ENCODE measurements around the gene KLF13. TPM values are rescaled to one million over a fixed set of nuclear protein-coding genes. Genes with fewer than 3 reads are reported as not detected.

KLF13 gene
- total RNA-seq, 1 experiment from 2014 or later = 75.6 TPM

DNA sequence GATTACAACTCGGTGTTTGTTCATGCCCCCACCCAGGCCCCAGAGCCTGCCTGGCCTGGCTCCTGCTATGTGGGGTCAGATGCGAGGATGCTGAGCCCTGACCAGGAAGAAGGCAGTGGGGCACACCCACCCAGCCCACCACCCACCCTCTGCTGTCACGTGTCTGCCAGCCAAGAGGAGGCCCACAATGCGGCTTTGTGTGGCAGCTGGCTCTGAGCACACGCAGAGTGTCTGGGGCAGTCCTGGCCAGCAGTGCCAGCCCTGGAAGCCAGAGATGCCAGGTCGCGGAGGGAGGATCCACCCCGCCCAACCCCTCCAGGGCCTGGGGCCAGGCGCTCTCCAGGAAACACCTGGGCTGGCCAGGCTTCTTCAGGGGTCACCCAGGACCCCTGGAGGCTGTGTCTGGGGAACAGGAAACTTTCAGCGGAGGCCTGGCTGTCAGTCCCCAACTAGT is 26.4 kb upstream of the KLF13 start:
- DNase-seq (ENCODE audit: low read depth) = no peak

- DNase-seq (ENCODE audit: low read depth) = no peak
Observed at GRCh38 chr15:31300981-31301672, 25.5 kb upstream of the KLF13 start.

- DNase-seq (ENCODE audit: low read depth) = no peak
Observed at GRCh38 chr15:31301673-31301990, 25.0 kb upstream of the KLF13 start.

DNA sequence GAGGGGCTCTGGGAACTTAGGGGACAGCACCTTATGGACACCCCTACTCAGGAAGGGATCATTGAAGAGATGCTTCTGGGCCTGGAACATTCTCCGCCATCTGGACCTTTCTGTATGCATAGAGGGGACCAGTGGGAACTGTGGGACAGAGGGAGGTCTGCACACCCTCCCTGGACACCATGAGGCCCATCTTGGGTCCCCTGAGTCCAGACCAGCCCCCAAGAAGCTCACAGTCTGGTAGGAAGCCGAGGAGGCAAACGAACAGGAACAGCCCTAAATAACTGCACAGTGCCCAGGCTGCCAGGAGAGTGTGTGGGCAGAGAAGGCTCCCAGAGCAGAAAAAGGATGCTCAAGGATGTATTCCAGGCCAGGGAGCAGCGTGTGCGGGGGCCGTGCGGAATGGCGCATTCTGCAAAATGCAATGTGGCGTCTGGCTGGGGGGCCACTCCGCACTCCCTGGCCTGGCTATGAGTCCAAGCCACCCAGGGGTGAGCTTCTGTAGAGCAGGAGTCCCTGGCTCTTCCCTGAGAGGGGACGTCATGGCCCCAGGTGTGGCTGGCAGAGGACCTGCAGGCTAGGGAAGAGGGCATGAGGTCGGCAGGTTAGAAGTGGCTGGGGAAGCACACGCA is 24.5 kb upstream of the KLF13 start:
- no peak for DNase-seq (ENCODE audit: low read depth)

DNA sequence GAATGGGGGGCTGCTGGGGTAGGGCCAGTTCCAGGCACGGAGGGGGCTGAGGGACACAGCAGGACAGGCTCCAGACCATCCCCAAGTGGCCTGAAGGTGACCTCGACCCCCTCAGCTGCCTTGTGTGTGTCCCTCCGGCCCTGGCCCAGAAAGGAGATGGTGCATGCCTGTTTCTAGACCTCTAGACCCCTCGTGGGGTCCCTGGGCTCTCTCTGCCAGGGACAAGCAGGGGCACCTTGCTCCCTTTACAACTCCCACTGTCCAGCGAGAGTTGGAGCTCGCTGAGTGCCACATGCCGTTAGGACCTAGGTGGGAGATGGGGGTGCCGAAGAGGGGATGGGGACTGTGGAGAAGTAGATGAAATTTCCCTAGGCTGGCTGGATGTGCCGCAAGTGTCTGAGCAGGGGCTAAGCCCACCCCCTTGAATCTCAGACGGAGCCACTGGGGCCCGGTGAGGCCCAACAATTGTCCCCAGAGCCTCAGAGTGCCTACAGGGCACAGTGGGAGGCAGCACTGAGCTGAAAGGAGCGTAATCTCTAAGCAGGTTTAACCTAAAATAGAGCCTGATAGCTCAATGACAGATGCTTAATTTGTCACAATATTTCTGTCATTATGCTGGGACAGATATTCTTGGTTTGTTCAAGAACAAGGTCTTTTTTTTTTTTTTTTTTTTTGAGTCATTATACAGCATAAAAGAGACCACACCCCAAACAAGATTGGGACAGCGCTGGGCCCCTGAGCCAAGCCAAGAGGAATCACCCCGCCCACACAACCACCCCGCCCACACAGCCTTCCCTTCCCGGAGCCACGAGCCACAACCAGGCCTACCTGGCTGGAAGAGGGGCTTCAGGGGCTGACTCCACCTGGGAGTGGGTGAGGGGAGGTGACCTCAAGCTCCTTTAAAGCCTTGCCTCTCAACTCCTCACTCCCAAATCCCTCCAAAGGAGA is 23.6 kb upstream of the KLF13 start:
- no peak for DNase-seq (ENCODE audit: low read depth)

DNA sequence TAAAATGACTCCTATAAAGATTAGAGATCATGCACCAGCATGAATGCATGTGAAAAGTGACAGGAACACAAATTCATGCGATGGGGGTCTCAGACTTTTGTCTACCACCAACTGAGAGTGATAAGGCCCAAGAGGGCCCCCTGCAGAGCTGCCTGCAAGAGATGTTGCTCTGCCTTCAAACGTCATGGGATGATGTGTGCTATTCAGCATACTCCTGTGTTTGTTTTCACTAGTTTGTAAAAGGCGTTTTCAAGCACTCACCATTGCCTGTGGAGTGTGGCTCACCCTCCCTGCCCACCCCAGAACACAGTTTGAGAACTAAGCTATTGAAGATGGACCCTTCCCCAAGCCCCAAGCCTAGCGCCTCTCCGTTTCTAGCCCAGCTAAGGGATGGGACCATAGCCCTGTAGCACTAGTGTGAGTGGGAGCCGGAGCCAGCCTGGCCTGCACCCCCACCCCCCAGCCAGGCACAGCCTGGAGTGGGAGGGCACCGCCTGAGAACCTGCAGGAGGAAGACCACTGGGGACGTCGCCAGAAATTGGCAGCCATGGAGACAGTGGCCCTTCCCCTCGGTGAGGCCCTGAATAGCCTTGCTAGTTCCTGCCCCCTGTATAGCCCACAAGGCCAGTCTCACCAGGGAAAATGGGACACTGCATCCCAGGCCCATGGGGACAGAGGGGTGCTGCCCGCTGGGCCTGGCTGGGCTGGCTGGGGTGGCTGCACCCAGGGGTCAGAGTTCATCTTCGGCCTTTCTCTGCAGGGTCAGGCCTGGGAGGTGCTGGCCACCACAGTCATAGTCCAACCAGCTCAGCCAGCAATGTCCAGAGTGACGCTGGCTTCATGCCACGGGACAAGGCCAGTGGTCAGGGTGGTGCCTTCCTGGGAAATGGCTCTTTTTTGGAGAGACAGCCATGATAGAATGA is 22.6 kb upstream of the KLF13 start:
- DNase-seq (ENCODE audit: low read depth) = no peak

DNA sequence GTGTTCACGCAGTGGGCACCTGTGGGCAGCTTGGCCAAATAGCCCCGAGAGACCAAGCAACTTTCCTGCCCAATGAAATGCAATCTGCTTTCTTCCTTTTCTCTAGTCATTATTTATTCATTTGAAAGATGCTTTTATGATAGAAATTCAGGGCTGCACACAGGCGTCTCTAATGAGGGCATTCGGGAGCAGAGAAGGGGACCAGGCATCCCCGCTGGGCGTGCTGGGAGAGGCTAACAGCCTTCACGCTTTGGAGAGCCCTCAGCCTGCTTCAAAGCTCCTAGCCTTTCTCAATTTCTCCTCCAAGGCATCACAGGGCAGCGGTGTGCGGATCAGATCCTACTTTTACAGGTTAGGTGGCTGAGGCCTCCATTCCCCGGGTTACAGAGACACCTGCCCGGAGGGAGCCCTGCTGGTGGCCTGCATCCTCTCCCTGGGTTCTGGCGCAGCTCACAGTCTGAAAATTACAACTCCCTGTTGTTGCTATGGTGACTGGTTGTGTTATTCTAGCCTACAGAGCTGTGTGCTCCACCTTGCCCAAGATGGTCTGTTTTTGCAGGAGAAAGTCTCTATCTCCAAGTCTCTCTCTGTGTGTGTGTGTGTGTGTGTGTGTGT is 21.8 kb upstream of the KLF13 start:
- peak; percentile 17 for DNase-seq (ENCODE audit: low read depth)

GRCh38 chr15:31305375-31305774 is 21.3 kb upstream of the KLF13 start:
- DNase-seq (ENCODE audit: low read depth) = no peak

- no peak for DNase-seq (ENCODE audit: low read depth)
Observed at GRCh38 chr15:31305796-31306425, 20.7 kb upstream of the KLF13 start.

DNA sequence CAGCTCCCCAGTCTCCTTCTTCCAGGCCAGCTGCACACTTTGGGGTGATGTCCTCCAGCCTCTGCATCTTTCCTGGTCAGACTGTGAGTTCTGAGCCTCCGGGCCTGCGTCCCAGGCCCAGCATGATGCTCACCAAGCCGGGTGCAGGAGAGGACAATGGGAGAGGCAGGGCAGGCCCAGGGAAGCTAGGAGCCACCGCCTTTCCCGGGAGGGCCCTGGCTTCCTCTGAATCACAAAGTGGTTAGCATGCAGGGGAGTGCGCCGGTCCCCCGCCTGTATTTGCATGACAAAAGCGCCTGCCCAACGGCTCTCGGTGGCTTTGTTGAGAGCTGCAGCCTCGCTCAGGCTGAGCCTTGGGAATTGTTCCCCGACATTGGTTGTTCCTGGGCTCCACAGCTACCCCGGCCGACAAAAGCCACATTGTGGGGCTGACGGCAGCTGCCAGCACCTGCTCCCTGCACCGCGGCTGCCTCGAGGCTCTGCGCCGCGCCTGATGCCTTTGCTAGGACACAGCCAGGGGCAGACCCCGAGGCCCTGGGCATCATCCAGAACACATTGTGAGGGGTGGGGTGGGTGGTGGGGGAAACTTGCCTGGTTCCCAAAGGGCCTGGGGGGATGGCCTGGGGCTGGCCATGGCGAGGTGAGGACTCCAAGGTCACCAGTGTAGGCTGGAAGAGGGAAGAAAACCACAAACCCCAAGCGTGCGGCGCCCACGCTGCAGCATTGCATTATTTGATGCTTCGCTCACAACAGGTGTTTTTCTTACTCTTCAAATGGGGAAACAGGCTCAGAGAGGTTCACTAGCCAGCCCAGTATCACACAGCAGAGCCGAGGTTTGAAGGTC is 20.0 kb upstream of the KLF13 start:
- DNase-seq (ENCODE audit: low read depth) = peak; percentile 49

DNA sequence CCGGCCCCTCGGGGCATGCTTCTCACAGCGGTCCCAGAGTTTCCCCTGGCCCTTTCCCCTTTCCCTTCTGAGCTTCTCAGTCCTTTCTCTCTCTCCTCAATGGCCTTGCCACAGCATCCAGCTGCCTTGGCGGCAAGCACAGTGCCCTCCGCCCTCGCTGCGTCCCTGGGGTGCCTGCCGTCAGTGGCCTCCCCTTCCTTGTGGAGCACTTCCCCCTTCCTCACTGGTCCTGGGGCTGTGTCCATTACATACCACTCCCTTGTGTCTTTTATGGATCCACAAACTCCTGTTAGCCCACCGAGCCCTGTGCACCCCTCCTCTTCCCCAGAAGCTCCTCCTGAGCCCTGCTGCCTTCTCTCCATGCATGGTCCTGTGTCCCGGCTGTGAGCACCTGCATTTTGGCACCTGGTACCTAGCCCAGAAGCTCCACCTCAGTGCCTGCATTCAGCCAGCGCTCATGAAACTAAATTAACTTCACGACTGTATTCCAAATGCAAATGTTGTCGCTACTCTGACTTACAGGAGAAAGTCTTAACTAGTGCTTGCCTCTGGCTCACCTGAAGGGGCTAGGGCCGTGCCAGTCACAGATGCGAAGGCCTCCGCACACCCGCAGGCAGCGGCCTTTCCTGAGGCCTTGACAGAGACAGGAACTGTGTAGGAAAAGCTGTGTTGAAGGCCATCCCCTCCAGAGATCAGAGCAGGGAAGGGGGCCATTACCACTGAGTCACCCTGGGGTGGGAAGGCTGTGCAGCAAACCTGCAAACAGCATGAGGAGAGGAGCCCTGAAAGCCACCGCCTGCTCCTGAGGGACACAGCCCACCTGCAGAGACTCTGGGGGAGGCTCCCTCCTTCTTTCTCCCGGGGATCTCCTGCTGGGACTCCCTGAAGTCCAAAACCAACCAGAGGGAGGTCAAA is 19.1 kb upstream of the KLF13 start:
- DNase-seq (ENCODE audit: low read depth) = no peak

GRCh38 chr15:31308185-31308639 is 18.4 kb upstream of the KLF13 start:
- DNase-seq (ENCODE audit: low read depth) = no peak

GRCh38 chr15:31309893-31310606 is 16.6 kb upstream of the KLF13 start:
- DNase-seq (ENCODE audit: low read depth) = no peak

DNA sequence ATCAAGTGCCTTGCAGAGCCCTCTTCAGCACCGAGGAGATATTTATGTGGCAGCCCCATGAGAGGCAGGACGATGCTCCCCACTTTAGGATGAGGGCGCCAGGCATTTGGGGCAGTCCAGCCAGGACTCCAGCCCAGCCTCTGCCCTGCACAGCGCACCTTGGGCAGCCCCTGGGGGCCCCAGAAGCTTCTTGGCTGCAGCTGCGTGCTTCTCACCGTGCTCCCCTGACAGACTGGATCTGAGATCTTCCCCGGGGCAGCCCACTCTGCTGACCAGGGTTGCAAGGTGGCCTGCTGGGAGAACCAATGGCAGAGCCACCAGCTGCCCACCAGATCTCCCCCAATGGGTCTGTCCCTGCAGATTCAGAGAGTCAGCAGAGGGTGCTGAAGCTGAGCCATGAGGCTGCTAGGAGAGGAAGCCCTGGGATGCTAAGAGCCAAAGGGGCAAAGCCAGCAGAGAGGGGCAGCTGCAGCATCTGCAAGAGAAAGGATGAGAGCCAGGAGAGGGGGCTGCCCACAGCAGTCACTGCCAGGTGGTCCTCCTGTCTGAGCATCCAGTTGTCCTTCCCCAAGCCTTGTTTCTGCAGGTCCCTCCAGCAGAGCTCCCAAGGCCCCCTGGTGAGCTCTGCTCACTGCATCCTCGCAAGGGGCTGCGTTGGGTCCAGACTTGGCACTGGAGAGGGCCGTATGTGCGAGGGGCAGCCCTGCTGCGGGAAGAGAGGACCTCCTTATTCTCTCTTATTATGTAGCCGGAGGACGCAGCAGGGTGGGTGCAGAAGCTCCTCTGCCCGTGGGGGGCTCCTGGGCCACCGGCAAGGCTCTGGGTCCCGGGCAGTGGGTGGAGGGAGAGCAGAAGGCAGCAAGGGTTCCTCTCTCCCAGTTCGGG is 14.7 kb upstream of the KLF13 start:
- DNase-seq (ENCODE audit: low read depth) = no peak

DNA sequence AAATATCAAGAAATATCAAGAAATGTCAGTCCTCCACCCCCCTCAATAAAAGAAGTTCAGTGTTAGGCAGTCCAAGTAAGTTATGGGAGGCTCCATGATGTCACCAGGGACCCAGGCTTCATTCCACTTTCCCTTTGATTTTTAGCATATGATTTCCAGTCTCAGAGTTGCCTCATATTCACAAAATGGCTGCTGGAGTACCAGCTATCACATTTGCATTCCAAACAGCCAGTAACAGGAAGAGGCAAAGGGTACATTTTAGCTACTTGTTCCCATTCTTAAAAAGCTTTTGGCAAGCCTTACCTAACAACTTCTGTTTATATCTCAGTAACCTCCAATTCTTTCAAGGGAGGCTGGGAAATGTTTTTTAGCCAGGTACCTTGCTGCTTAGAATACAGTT is 13.4 kb upstream of the KLF13 start:
- DNase-seq (ENCODE audit: low read depth) = no peak

- DNase-seq (ENCODE audit: low read depth) = no peak
Observed at GRCh38 chr15:31314380-31314779, 12.3 kb upstream of the KLF13 start.

Data from RPMI7951 (cell line).